Ascending aorta (tissue), 2 donors: ENCODE results near the gene FGD4. TPM values are rescaled to one million over a fixed set of nuclear protein-coding genes. Genes with fewer than 3 reads are reported as not detected.

Experiments used
- DNase-seq, 2 donors: peaks; one replicate each; pipeline ENCODE4 v3.0.0-alpha.2; 2019; ENCODE audit warnings: low spot score in 2 of 2
- H3K27ac ChIP-seq, 2 donors: fragments of 200-600 bp; sonication (generic); one replicate each; pipeline ENCODE4 v1.5.1; 2016 to 2017; ENCODE audit warnings: mild to moderate bottlenecking in 1 of 2
- H3K27me3 ChIP-seq: fragments of 200-600 bp; sonication (generic); one replicate; pipeline ENCODE4 v1.5.1; 2017
- H3K36me3 ChIP-seq, 2 donors: fragments of 200-600 bp; sonication (generic); one replicate each; pipeline ENCODE4 v1.5.1; 2016
- H3K4me1 ChIP-seq, 2 donors: fragments of 200-600 bp; sonication (generic); one replicate each; pipeline ENCODE4 v1.5.1; 2016 to 2017; ENCODE audit warnings: mild to moderate bottlenecking in 1 of 2
- H3K4me3 ChIP-seq, 2 donors: fragments of 200-600 bp; sonication (generic); one replicate each; pipeline ENCODE4 v1.5.1; 2016 to 2017; ENCODE audit warnings: mild to moderate bottlenecking in 1 of 2
- H3K9me3 ChIP-seq, 2 donors: fragments of 200-600 bp; sonication (generic); one replicate each; pipeline ENCODE4 v1.5.1; 2016
- intact Hi-C: fragments of 100-400 bp; cut with DNase I; formaldehyde crosslinking; loops from one replicate; pipeline ENCODE4 v1.15.1; 2023
- total RNA-seq: library from RNA; depleted of rRNA; stranded (reverse); fragments of >200 nt; gene quantifications from one replicate; pipeline ENCODE4 v1.1.0, GENCODE V29; 2016
- TF ChIP-seq, protein P1 (sequence below), 3 experiments: fragments of 200-600 bp in 2 of 3; fragments of 450-650 bp in 1 of 3; sonication (generic) in 2 of 3; IDR thresholded peaks; one replicate each; pipeline ENCODE4 v1.5.1; 2016 to 2019; ENCODE audit warnings: antibody characterized with exemption in 3 of 3, mild to moderate bottlenecking in 1 of 3, moderate library complexity in 1 of 3

FGD4 gene
- total RNA-seq, 1 donor from 2014 or later = 47.5 TPM

- Histone ChIP-seq H3K4me1 (no peaks in the 10 kb centered on the region), H3K27ac (no peak overlapping the region), H3K9me3 (no peaks in the 10 kb centered on the region), H3K4me3 (no peak overlapping the region), H3K27me3 (no peaks in the 10 kb centered on the region), H3K36me3 (no peaks in the 10 kb centered on the region)
- no peak for DNase-seq
- intact Hi-C loops = no loop called here
- TF ChIP-seq, protein P1, sequence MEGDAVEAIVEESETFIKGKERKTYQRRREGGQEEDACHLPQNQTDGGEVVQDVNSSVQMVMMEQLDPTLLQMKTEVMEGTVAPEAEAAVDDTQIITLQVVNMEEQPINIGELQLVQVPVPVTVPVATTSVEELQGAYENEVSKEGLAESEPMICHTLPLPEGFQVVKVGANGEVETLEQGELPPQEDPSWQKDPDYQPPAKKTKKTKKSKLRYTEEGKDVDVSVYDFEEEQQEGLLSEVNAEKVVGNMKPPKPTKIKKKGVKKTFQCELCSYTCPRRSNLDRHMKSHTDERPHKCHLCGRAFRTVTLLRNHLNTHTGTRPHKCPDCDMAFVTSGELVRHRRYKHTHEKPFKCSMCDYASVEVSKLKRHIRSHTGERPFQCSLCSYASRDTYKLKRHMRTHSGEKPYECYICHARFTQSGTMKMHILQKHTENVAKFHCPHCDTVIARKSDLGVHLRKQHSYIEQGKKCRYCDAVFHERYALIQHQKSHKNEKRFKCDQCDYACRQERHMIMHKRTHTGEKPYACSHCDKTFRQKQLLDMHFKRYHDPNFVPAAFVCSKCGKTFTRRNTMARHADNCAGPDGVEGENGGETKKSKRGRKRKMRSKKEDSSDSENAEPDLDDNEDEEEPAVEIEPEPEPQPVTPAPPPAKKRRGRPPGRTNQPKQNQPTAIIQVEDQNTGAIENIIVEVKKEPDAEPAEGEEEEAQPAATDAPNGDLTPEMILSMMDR (IDR thresholded peaks at IDR 0.05) = no peak
Measured at GRCh38 chr12:32488132-32488531, 88.8 kb downstream of the FGD4 start.

DNA sequence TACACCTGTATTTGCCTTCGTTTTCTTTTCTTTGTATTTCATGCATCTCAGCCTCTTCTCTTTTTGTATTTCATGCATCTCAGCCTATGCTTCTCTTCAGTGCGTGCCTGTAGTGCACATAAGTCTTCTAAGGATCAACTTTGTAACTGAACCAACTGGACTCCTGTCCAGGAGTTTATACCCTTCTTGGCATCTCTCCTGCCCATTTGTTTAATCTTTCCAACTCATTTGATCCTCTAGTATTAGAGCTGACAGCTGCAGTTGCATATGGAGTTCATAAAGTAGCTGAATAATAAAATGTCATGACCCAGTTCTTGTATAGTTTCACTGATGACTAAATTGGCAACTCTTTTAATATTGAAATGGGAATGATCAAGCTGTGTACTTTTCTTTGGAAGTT lies 89.7 kb downstream of the FGD4 start:
- intact Hi-C loops = no loop called here
- TF ChIP-seq, protein P1 (IDR thresholded peaks at IDR 0.05) = no peak
- Histone ChIP-seq H3K27ac (no peak overlapping the region), H3K9me3 (no peaks in the 10 kb centered on the region), H3K4me3 (no peak overlapping the region), H3K4me1 (no peaks in the 10 kb centered on the region), H3K27me3 (no peaks in the 10 kb centered on the region), H3K36me3 (no peaks in the 10 kb centered on the region)
- DNase-seq = no peak

- TF ChIP-seq, protein P1 (IDR thresholded peaks at IDR 0.05) = no peak
- Histone ChIP-seq H3K27me3 (no peaks in the 10 kb centered on the region), H3K36me3 (no peaks in the 10 kb centered on the region), H3K27ac (no peak overlapping the region), H3K9me3 (no peaks in the 10 kb centered on the region), H3K4me3 (no peak overlapping the region), H3K4me1 (no peaks in the 10 kb centered on the region)
- intact Hi-C loops = no loop called here
- no peak for DNase-seq
Measured at GRCh38 chr12:32490801-32491200, 91.4 kb downstream of the FGD4 start.

DNA sequence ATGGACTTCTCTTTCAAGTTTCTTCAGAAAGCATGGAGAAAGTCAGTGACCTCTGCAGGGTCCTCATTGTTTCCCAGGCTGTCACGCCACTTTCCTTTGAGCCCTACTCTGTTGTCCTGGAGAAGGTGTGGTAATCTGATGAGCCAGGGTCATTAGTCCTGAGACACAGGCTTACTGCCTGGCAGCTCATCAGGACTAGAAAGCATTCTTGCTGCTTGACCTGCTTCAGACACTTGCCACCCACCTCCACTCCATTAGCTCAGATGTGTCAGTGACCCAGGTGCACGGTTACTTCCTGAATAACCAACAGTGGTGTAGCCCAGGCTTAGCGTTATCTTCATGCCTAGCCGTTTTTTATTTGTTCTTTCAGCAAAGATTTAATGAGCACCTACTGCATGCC lies 93.9 kb downstream of the FGD4 start:
- TF ChIP-seq, protein P1 (IDR thresholded peaks at IDR 0.05) = no peak
- H3K4me1 ChIP-seq = peaks cover 0 to 3% of the 10 kb centered on the region in 2 donors
- no peak for DNase-seq

GRCh38 chr12:32494656-32495055 lies 95.3 kb downstream of the FGD4 start:
- intact Hi-C loops = no loop called here

More for the DNA sequence above, 93.9 kb downstream of the FGD4 start:
- no peak overlapping the region for H3K27ac ChIP-seq
- H3K4me3 ChIP-seq = no peak overlapping the region
- intact Hi-C loops = no loop called here
- no peaks in the 10 kb centered on the region for H3K27me3 ChIP-seq
- H3K36me3 ChIP-seq = no peaks in the 10 kb centered on the region
- H3K9me3 ChIP-seq = no peaks in the 10 kb centered on the region

More at GRCh38 chr12:32494656-32495055, 95.3 kb downstream of the FGD4 start:
- Histone ChIP-seq H3K4me1 (peaks cover 0 to 3% of the 10 kb centered on the region in 2 donors), H3K9me3 (no peaks in the 10 kb centered on the region), H3K4me3 (no peak overlapping the region), H3K27ac (no peak overlapping the region), H3K36me3 (no peaks in the 10 kb centered on the region), H3K27me3 (no peaks in the 10 kb centered on the region)
- DNase-seq = no peak
- TF ChIP-seq, protein P1 (IDR thresholded peaks at IDR 0.05) = no peak
